Activated CD4-positive, alpha-beta T cell treated with anti-CD3 and anti-CD28 coated beads, Interleukin-2, amount 50 U/mL, for 1 hour (primary cell): Measurements from ENCODE around the gene AARS2.
"Not testable (repeated sequence)": the region's sequence is repeated elsewhere in the genome, so short reads cannot be mapped to it uniquely, and the experiment has no call there.

ENCODE experiments used
- DNase-seq: peaks from one replicate; pipeline ENCODE4 v3.0.0-alpha.2; 2020

The AARS2 gene

GRCh38 chr6:44328203-44328602 is 15.1 kb upstream of the AARS2 start:
- DNase-seq: not testable (repeated sequence)

- no peak for DNase-seq
These were observed 14.6 kb upstream of the AARS2 start for GRCh38 chr6:44327760-44328159.

- DNase-seq: no peak
These were observed 13.9 kb upstream of the AARS2 start for GRCh38 chr6:44327096-44327495.

- DNase-seq: no peak
These were observed 8.1 kb upstream of the AARS2 start for GRCh38 chr6:44321210-44321609.

- DNase-seq: not testable (repeated sequence)
These were observed 4.0 kb upstream of the AARS2 start for GRCh38 chr6:44317136-44317631.

GRCh38 chr6:44316481-44316880 is 3.3 kb upstream of the AARS2 start:
- no peak for DNase-seq

- DNase-seq: no peak
These were observed 2.8 kb upstream of the AARS2 start for GRCh38 chr6:44315951-44316350.

- no peak for DNase-seq
These were observed 2.4 kb upstream of the AARS2 start for GRCh38 chr6:44315516-44315915.

GRCh38 chr6:44314657-44315056 is 1.5 kb upstream of the AARS2 start:
- DNase-seq: not testable (repeated sequence)

- DNase-seq: no peak
These were observed 1.4 kb downstream of the AARS2 start for GRCh38 chr6:44311767-44312166.

GRCh38 chr6:44311304-44311703 is 1.8 kb downstream of the AARS2 start:
- no peak for DNase-seq

- DNase-seq: no peak
These were observed 2.9 kb downstream of the AARS2 start for GRCh38 chr6:44310241-44310640.

- DNase-seq: no peak
These were observed 3.5 kb downstream of the AARS2 start for GRCh38 chr6:44309631-44310030.

GRCh38 chr6:44309092-44309491 is 4.1 kb downstream of the AARS2 start:
- no peak for DNase-seq

- no peak for DNase-seq
These were observed 5.9 kb downstream of the AARS2 start for GRCh38 chr6:44307217-44307616.

GRCh38 chr6:44306710-44307109 is 6.4 kb downstream of the AARS2 start:
- no peak for DNase-seq

GRCh38 chr6:44305200-44305725 is 7.9 kb downstream of the AARS2 start:
- DNase-seq: no peak

- peak; percentile 35 for DNase-seq
These were observed 8.6 kb downstream of the AARS2 start for GRCh38 chr6:44304282-44305199.

- no peak for DNase-seq
These were observed 9.3 kb downstream of the AARS2 start for GRCh38 chr6:44303842-44304241.

GRCh38 chr6:44302856-44303255 is 10.3 kb downstream of the AARS2 start:
- no peak for DNase-seq

- no peak for DNase-seq
These were observed 11.2 kb downstream of the AARS2 start for GRCh38 chr6:44301782-44302564.

GRCh38 chr6:44301106-44301505 is 12.0 kb downstream of the AARS2 start:
- no peak for DNase-seq

GRCh38 chr6:44300292-44300823 is 12.8 kb downstream of the AARS2 start:
- no peak for DNase-seq
